ENCODE measurements around the gene DCTD. TPM values are rescaled to one million over a fixed set of nuclear protein-coding genes. Genes with fewer than 3 reads are reported as not detected.

DCTD gene
- total RNA-seq, 4 donors from 2014 or later: 43.3 to 79.0 (median 53.1) TPM

- TF ChIP-seq, protein P1, sequence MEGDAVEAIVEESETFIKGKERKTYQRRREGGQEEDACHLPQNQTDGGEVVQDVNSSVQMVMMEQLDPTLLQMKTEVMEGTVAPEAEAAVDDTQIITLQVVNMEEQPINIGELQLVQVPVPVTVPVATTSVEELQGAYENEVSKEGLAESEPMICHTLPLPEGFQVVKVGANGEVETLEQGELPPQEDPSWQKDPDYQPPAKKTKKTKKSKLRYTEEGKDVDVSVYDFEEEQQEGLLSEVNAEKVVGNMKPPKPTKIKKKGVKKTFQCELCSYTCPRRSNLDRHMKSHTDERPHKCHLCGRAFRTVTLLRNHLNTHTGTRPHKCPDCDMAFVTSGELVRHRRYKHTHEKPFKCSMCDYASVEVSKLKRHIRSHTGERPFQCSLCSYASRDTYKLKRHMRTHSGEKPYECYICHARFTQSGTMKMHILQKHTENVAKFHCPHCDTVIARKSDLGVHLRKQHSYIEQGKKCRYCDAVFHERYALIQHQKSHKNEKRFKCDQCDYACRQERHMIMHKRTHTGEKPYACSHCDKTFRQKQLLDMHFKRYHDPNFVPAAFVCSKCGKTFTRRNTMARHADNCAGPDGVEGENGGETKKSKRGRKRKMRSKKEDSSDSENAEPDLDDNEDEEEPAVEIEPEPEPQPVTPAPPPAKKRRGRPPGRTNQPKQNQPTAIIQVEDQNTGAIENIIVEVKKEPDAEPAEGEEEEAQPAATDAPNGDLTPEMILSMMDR (IDR thresholded peaks at IDR 0.05): no peak
- no peak for DNase-seq (ENCODE audit: low spot score)
- ATAC-seq (ENCODE audit: low FRiP score): no peak
Measured at GRCh38 chr4:182880387-182881356, 36.5 kb downstream of the DCTD start.

DNA sequence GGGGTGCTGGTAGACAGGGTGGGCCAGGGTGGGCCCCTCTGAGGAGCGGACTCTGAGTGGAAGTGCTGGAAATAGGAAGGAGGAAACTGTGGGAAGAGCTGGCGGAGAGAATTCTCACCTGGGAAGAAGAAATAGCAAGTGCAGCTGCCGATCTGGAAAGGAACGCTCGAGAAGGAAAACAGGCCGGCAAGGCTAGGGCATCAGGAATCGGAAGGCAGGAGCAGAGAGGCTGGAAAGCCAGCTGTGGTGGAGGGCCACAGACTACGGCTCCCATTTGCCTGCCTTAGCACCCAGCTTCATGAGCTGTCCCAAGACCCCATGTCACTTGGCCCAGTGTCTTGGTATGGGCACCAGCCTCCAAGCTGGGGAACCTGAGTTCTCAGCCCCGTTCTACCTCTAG is 37.3 kb downstream of the DCTD start:
- ATAC-seq (ENCODE audit: low FRiP score) (no peak), DNase-seq (ENCODE audit: low spot score) (no peak)
- TF ChIP-seq, protein P1 (IDR thresholded peaks at IDR 0.05): no peak

DNA sequence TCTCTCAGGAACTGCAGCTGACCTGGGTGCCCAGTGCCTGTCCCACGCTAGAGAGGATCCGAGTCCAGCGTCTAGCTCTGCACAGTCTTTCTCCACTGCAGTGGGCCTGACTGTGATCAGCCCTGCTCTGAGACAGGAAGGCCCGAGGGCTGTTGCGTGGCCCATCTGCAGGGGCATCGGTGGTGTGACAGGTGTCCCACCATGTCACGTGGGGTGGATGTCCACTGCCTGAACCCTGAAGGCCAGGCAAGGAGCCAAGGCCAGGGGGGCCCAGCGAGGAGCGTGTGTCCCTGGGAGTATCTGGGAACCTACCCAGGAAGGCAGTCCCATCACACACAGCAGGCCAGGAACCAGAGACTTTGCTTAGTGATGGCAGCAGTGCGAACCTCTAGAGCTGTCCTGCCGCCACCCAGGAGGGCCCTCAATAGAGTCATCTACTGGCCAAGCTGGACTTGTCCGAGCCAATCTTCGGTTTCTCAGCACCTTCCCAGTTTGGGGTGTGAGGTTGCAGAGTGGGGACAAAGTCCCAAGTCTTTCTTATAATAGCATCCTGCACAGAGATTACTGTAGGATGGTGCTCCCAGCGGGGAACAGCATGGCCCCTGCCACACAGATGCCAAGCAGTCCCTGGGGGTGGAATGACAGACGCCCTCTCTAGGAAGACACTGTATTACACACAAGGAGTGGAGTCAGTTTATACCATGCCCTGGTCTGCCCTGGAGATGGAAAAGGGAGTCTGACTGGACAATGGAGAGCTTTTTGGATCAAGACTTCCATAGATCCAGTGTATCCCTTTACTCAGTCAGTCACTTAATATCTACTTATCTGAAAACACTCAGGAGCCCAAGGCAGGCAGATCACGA is 38.3 kb downstream of the DCTD start:
- no peak for DNase-seq (ENCODE audit: low spot score)
- no peak for ATAC-seq (ENCODE audit: low FRiP score)
- TF ChIP-seq, protein P1 (IDR thresholded peaks at IDR 0.05): no peak

GRCh38 chr4:182877326-182877883 is 39.8 kb downstream of the DCTD start:
- TF ChIP-seq, protein P1 (IDR thresholded peaks at IDR 0.05): no peak
- ATAC-seq (ENCODE audit: low FRiP score) (no peak), DNase-seq (ENCODE audit: low spot score) (no peak)

GRCh38 chr4:182876427-182876826 is 40.8 kb downstream of the DCTD start:
- DNase-seq (ENCODE audit: low spot score) (no peak), ATAC-seq (ENCODE audit: low FRiP score) (no peak)
- TF ChIP-seq, protein P1 (IDR thresholded peaks at IDR 0.05): no peak

DNA sequence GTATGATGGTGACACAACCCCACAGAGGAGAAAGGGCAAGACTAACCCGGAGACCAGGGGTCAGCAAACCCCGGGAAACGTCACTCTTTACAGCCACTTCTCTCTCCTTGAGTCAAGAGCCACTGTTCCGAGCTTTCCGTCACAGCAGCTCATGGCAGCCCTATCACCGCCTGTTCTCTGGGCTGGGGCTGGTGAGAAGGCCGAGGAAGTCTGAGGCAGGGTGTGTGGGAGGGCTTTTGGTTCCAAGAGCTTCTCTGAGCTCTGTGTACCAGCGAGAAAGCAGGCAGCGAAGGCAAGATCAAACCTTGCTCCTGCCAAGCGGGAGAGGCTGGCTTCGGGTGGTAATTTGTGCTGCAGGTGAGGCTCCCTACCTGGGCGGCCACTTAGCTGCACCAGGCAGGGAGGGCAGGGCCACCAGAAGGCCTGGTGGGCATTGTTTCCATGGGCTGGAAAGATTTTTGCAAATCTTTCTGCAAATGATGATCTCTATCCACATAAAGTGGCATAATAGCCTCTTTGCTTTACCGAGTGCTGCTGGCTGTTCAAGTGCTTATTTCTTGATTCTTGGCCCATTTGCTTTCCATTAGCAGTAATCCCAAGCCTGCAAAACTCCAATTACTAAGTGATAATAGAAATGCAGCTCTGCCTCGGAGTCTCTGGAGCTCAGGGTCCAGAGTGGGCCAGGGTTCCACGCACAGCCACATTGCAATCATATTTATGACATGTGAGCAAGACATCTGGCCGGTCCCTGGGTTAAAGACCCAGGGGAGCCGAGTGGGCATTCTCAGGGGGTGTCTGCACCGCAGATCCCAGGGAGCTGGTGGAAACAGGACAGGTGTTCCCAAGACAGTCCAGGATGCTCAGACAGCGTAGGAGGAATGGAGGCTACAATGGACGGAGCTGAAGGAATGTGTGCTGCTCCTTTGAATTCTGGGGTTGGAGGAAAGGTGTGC is 41.5 kb downstream of the DCTD start:
- DNase-seq (ENCODE audit: low spot score) (no peak), ATAC-seq (ENCODE audit: low FRiP score) (no peak)
- TF ChIP-seq, protein P1 (IDR thresholded peaks at IDR 0.05): no peak

Measured in omental fat pad (tissue), 4 donors.